Glomerular visceral epithelial cell (primary cell): ENCODE measurements around the gene MMP14.

Source experiments
- DNase-seq: peaks from one replicate; pipeline ENCODE4 v3.0.0-alpha.2; 2016; ENCODE audit errors: extremely low spot score

The MMP14 gene

GRCh38 chr14:22861651-22862050, 25.3 kb downstream of the MMP14 start:
- DNase-seq, result no peak

- no peak for DNase-seq
Observed at GRCh38 chr14:22864979-22865378, 28.6 kb downstream of the MMP14 start.

- no peak for DNase-seq
Observed at GRCh38 chr14:22865424-22866405, 29.3 kb downstream of the MMP14 start.

GRCh38 chr14:22866874-22867273, 30.5 kb downstream of the MMP14 start:
- DNase-seq, result no peak

GRCh38 chr14:22870811-22871223, 34.4 kb downstream of the MMP14 start:
- DNase-seq, result no peak

- DNase-seq, result peak; percentile 87
Observed at GRCh38 chr14:22871224-22872032, 35.0 kb downstream of the MMP14 start, which contains the start of gene LRP10. Gene LRP10 (plus strand): TSS chr14:22871740. CDS start chr14:22872304, 564 bp downstream.

GRCh38 chr14:22872033-22872832, 35.8 kb downstream of the MMP14 start:
- DNase-seq, result peak; percentile 91

- no peak for DNase-seq
Observed at GRCh38 chr14:22872833-22873520, 36.6 kb downstream of the MMP14 start.

GRCh38 chr14:22875003-22875747, 38.8 kb downstream of the MMP14 start:
- DNase-seq, result no peak

- DNase-seq, result no peak
Observed at GRCh38 chr14:22875748-22876319, 39.4 kb downstream of the MMP14 start.

- no peak for DNase-seq
Observed at GRCh38 chr14:22877000-22877501, 40.7 kb downstream of the MMP14 start.

- no peak for DNase-seq
Observed at GRCh38 chr14:22878271-22879246, 42.2 kb downstream of the MMP14 start.

- DNase-seq, result no peak
Observed at GRCh38 chr14:22882064-22882463, 45.7 kb downstream of the MMP14 start.

GRCh38 chr14:22882529-22883172, 46.3 kb downstream of the MMP14 start:
- DNase-seq, result peak; percentile 56

- DNase-seq, result no peak
Observed at GRCh38 chr14:22883173-22883976, 47.0 kb downstream of the MMP14 start, which contains the start of gene REM2. Gene REM2 (plus strand): TSS chr14:22883222. CDS start chr14:22883288, 66 bp downstream.

- DNase-seq, result no peak
Observed at GRCh38 chr14:22884076-22884737, 47.8 kb downstream of the MMP14 start.
